GM23338 (cell line): ENCODE measurements around the gene PLEKHG4.

Experiments
- CREB1 ChIP-seq: fragments of 250-450 bp; sonication (Bioruptor Pico); IDR thresholded peaks from 2 replicates; pipeline ENCODE4 v1.5.0; 2020; ENCODE audit warnings: low read depth, mild to moderate bottlenecking, moderate library complexity
- EZH2 ChIP-seq: fragments of 200-600 bp; sonication (generic); IDR thresholded peaks from one replicate; pipeline ENCODE4 v1.8.0; 2017; ENCODE audit warnings: antibody characterized with exemption, mild to moderate bottlenecking, low read depth; ENCODE audit not compliant: unreplicated experiment
- EZH2phosphoT487 ChIP-seq: fragments of 200-600 bp; sonication (generic); IDR thresholded peaks from one replicate; pipeline ENCODE4 v1.8.1; 2018; ENCODE audit warnings: antibody characterized with exemption; ENCODE audit not compliant: unreplicated experiment
- JUNB ChIP-seq: IDR thresholded peaks from one replicate; pipeline ENCODE4 v1.6.1; 2016; ENCODE audit warnings: antibody characterized with exemption; ENCODE audit not compliant: unreplicated experiment
- POLR2AphosphoS5 ChIP-seq: IDR thresholded peaks from 2 replicates; pipeline ENCODE4 v1.6.1; 2016; ENCODE audit warnings: antibody characterized with exemption, low read depth
- REST ChIP-seq: IDR thresholded peaks from one replicate; pipeline ENCODE4 v1.6.1; 2018; ENCODE audit warnings: antibody characterized with exemption; ENCODE audit not compliant: unreplicated experiment
- STAT1 ChIP-seq: IDR thresholded peaks from one replicate; pipeline ENCODE4 v1.6.1; 2016; ENCODE audit warnings: antibody characterized with exemption; ENCODE audit not compliant: unreplicated experiment
- ZNF114 ChIP-seq: fragments of 250-450 bp; sonication (Bioruptor Pico); IDR thresholded peaks from 2 replicates; pipeline ENCODE4 v1.5.0; 2020; ENCODE audit warnings: mild to moderate bottlenecking, moderate library complexity
- ZNF331 ChIP-seq: fragments of 250-450 bp; sonication (Bioruptor Pico); IDR thresholded peaks from 2 replicates; pipeline ENCODE4 v1.5.0; 2020; ENCODE audit warnings: low read depth, mild to moderate bottlenecking, moderate library complexity
- ZNF462 ChIP-seq: fragments of 250-450 bp; sonication (Bioruptor Pico); IDR thresholded peaks from 2 replicates; pipeline ENCODE4 v1.5.0; 2020; ENCODE audit warnings: mild to moderate bottlenecking, moderate library complexity
- TF ChIP-seq, protein P1 (sequence below), 2 experiments: fragments of 200-600 bp in 1 of 2; sonication (generic) in 1 of 2; conservative IDR thresholded peaks; 2 replicates each; pipeline versions ENCODE4 v1.5.1 to v1.6.1; 2016 to 2017; ENCODE audit warnings: antibody characterized with exemption in 2 of 2, low read depth in 2 of 2, mild to moderate bottlenecking in 2 of 2, moderate library complexity in 1 of 2
- TF ChIP-seq, protein P2 (sequence below): IDR thresholded peaks from 2 replicates; pipeline ENCODE4 v1.6.1; 2016; ENCODE audit warnings: antibody characterized with exemption

DNA sequence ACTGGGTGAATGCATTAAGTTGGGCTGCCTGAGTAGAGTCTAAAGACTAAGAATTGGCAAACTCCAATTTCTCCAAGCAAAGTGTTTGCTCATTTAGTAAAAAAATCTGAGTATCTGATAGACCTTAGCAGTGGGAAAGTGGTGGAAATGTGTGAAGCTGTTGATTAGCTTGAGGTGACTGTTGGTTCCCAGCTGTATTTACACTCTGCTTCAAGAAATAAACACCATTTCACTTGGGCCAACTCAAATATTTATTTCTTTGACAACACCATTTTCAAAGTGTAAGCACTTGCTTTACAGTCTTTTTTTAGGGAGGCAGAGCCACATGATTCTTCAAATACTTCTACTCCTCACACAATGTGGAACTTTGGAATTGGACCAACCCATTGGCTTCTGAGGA is 38.5 kb downstream of the PLEKHG4 start:
- TF ChIP-seq POLR2AphosphoS5: no peak
- TF ChIP-seq, protein P1, sequence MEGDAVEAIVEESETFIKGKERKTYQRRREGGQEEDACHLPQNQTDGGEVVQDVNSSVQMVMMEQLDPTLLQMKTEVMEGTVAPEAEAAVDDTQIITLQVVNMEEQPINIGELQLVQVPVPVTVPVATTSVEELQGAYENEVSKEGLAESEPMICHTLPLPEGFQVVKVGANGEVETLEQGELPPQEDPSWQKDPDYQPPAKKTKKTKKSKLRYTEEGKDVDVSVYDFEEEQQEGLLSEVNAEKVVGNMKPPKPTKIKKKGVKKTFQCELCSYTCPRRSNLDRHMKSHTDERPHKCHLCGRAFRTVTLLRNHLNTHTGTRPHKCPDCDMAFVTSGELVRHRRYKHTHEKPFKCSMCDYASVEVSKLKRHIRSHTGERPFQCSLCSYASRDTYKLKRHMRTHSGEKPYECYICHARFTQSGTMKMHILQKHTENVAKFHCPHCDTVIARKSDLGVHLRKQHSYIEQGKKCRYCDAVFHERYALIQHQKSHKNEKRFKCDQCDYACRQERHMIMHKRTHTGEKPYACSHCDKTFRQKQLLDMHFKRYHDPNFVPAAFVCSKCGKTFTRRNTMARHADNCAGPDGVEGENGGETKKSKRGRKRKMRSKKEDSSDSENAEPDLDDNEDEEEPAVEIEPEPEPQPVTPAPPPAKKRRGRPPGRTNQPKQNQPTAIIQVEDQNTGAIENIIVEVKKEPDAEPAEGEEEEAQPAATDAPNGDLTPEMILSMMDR (conservative IDR thresholded peaks at IDR 0.05; ENCODE audit: low read depth in 2 of 2): no peak
- TF ChIP-seq EZH2: no peak
- TF ChIP-seq EZH2phosphoT487: no peak
- TF ChIP-seq REST: no peak
- TF ChIP-seq JUNB: no peak
- TF ChIP-seq CREB1: no peak
- TF ChIP-seq, protein P2, sequence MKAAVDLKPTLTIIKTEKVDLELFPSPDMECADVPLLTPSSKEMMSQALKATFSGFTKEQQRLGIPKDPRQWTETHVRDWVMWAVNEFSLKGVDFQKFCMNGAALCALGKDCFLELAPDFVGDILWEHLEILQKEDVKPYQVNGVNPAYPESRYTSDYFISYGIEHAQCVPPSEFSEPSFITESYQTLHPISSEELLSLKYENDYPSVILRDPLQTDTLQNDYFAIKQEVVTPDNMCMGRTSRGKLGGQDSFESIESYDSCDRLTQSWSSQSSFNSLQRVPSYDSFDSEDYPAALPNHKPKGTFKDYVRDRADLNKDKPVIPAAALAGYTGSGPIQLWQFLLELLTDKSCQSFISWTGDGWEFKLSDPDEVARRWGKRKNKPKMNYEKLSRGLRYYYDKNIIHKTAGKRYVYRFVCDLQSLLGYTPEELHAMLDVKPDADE: no peak
- TF ChIP-seq STAT1: no peak
- TF ChIP-seq ZNF114: no peak
- no peak for TF ChIP-seq ZNF331
- TF ChIP-seq ZNF462 (CRISPR knock-in tag): no peak
